ENCODE results near the gene ASMTL. TPM values are rescaled to one million over a fixed set of nuclear protein-coding genes. Genes with fewer than 3 reads are reported as not detected.

ASMTL gene, protein sequence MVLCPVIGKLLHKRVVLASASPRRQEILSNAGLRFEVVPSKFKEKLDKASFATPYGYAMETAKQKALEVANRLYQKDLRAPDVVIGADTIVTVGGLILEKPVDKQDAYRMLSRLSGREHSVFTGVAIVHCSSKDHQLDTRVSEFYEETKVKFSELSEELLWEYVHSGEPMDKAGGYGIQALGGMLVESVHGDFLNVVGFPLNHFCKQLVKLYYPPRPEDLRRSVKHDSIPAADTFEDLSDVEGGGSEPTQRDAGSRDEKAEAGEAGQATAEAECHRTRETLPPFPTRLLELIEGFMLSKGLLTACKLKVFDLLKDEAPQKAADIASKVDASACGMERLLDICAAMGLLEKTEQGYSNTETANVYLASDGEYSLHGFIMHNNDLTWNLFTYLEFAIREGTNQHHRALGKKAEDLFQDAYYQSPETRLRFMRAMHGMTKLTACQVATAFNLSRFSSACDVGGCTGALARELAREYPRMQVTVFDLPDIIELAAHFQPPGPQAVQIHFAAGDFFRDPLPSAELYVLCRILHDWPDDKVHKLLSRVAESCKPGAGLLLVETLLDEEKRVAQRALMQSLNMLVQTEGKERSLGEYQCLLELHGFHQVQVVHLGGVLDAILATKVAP
- total RNA-seq = 27.3 TPM

DNA sequence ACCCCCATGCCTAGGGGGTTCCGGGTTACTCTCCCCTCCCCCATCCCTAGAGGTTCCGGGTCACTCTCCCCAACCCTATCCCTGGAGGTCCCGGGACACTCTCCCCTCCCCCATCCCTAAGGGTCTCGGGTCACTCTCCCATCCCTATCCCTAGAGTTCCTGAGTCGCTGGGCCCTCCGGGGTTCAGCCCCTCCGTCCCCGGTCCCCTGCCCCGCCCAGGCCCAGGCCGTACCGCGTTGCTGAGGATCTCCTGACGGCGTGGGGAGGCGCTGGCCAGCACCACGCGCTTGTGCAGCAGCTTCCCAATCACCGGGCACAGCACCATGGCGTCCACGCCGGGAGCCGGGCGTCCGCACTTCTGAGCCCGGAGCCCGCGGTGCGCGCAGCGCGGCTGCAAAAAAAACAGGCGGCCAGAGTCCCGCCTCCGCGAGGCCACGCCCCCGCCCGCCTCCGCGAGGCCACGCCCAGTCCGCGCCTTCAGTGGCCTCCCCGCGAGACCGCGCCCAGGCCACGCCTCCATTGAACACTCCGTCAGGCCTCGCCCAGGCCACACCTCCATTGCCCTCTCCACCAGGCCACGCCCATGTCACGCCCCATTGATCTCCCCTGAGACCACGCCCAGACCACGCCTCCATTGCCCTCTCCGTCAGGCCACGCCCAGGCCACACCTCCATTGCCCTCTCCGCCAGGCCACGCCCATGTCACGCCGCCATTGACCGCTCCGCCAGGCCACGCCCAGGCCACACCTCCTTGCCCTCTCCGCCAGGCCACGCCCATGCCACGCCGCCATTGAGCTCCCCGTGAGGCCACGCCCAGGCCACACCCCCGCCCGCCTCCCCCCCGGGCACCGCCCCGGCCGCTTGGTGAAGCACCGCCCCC is at the start of gene ASMTL:
Gene ASMTL (minus strand): TSS at position 394 of the 879 bp plus-strand sequence. CDS start 69 bp downstream, at position 325.

DNA sequence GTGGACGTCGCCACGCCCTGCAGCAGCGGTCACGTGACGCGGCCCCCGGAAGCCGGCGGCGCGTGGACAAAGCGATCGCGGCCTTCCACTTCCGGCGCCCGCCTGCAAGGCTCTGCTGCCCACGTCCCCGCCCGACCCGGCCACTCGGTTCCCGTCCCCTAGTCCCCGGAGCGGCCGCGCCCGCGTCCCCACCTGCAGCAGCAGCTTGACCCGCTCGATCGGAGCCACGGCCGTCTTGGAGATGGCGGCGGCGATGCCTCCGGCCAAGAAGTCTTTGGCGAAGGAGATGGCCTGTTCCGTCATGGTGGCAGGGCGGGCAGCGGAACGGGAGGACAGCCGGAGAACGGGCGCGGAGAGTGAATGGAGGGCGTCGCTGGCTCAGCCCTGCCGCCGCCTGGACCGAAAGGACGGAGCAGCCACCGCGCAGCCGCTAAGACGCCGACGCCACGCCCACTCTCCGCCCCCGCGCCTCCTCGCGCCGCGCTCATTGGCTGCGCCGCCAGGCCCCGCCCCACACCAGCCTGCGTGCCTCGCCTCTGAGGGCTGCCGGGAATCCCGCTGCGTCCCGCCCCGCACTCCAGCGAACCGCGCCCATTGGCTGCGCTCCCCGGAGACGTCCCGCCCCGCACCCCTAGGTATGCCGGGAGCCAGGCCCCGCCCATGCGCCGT is 60.9 kb downstream of the ASMTL start, which contains the start of gene SLC25A6:
Gene SLC25A6 (minus strand): TSS at position 407 of the 669 bp plus-strand sequence. CDS start 104 bp downstream, at position 303.

Other genes with a start within 250 kb of the ASMTL start
- 0.35 TPM for gene CRLF2, start 240.3 kb downstream of the ASMTL start, total RNA-seq
- gene CSF2RA, start 184.1 kb downstream of the ASMTL start, total RNA-seq = 6.1 TPM
- gene IL3RA, start 116.1 kb downstream of the ASMTL start, total RNA-seq = 6.2 TPM
- 367 TPM for gene SLC25A6, start 60.8 kb downstream of the ASMTL start, total RNA-seq
- 2.9 TPM for gene P2RY8, start 84.3 kb upstream of the ASMTL start, total RNA-seq
- 47.3 TPM for gene AKAP17A, start 138.7 kb upstream of the ASMTL start, total RNA-seq
- gene ASMT, start 162.2 kb upstream of the ASMTL start, total RNA-seq = not detected